GM18499 (cell line): ENCODE data around the gene SSH2.
"Not testable (repeated sequence)": the region's sequence is repeated elsewhere in the genome, so short reads cannot be mapped to it uniquely, and the experiment has no call there.

Source experiments
- ATAC-seq: cut with Tn5 transposase; IDR thresholded peaks from one replicate; pipeline ENCODE4 v1.9.1; 2021; ENCODE audit warnings: moderate number of reproducible peaks; ENCODE audit not compliant: insufficient read depth, unreplicated experiment

SSH2 gene

GRCh38 chr17:29686993-29687590 is 242.9 kb downstream of the SSH2 start:
- ATAC-seq: no peak

- ATAC-seq: no peak
These were observed 246.5 kb downstream of the SSH2 start for GRCh38 chr17:29683481-29683880.

GRCh38 chr17:29682987-29683386 is 247.0 kb downstream of the SSH2 start:
- ATAC-seq: no peak

- ATAC-seq: no peak
These were observed 248.0 kb downstream of the SSH2 start for GRCh38 chr17:29682054-29682453.

GRCh38 chr17:29677824-29678223 is 252.2 kb downstream of the SSH2 start:
- ATAC-seq: no peak

- ATAC-seq: no peak
These were observed 252.7 kb downstream of the SSH2 start for GRCh38 chr17:29677221-29677791.

- not testable (repeated sequence) for ATAC-seq
These were observed 254.1 kb downstream of the SSH2 start for GRCh38 chr17:29675961-29676360.

GRCh38 chr17:29674281-29674680 is 255.7 kb downstream of the SSH2 start:
- no peak for ATAC-seq

GRCh38 chr17:29671661-29672060 is 258.4 kb downstream of the SSH2 start:
- no peak for ATAC-seq

GRCh38 chr17:29669266-29669665 is 260.8 kb downstream of the SSH2 start:
- no peak for ATAC-seq

GRCh38 chr17:29667969-29668368 is 262.1 kb downstream of the SSH2 start:
- ATAC-seq: no peak

- ATAC-seq: no peak
These were observed 264.6 kb downstream of the SSH2 start for GRCh38 chr17:29665481-29665810.

GRCh38 chr17:29664743-29665480 is 265.1 kb downstream of the SSH2 start:
- no peak for ATAC-seq

- ATAC-seq: no peak
These were observed 266.9 kb downstream of the SSH2 start for GRCh38 chr17:29663155-29663554.

- ATAC-seq: no peak
These were observed 268.8 kb downstream of the SSH2 start for GRCh38 chr17:29661213-29661612.

GRCh38 chr17:29659155-29659554 is 270.9 kb downstream of the SSH2 start:
- no peak for ATAC-seq

- no peak for ATAC-seq
These were observed 274.7 kb downstream of the SSH2 start for GRCh38 chr17:29655323-29655722.

GRCh38 chr17:29653995-29654714 is 275.9 kb downstream of the SSH2 start:
- ATAC-seq: no peak

GRCh38 chr17:29652976-29653375 is 277.1 kb downstream of the SSH2 start:
- ATAC-seq: no peak

GRCh38 chr17:29651913-29652312 is 278.1 kb downstream of the SSH2 start:
- ATAC-seq: not testable (repeated sequence)

- ATAC-seq: no peak
These were observed 279.6 kb downstream of the SSH2 start for GRCh38 chr17:29650396-29650795.
